CD4-positive, alpha-beta T cell treated with Interferon gamma for 1 hour (primary cell): Measurements from ENCODE around the gene DLEU7.

ENCODE experiments used
- DNase-seq: peaks from one replicate; pipeline ENCODE4 v3.0.0-alpha.2; 2020

The DLEU7 gene

DNA sequence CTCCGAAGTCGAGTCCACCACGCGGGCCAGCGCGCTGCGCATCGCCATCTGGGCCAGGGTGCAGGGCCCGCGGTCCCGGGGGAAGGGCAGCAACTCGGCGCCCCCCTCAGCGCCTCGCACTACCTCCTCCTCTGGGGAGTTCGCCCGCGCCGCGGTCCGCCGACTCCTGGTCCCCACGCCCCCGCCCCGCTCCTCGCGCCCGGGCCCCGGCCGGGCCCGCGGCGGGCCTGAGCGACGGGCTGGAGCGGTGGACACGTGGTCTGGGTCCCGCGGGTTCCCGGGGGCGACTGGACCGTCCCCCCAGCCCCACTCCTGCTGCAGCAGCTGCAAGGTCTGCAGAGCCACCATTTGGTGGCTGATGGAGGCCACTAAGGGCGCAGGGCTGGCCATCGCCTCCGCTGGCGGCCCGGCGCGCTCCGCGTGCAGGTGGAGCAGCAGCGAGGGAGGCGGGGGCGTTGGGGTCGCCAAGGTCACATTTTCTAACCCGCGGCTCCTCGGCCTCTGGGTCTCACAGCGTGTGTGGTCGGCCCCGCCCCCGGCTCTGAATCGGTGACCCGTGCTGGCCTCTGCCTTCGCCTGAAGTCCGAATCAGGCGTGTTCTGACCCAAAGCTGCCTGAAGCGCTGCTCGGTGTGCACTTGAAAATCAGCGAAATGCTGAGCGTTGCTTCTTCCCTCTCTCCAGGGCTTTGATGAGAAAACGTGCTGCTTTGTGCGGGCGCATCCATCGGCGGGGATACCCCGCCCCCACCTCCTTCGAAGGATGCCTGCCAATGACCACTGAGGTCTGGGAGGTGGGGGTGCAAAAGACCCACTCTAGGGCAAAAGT is at the start of gene DLEU7:
DLEU7 (minus strand) TSS at position 436 of the 827 bp plus-strand sequence; CDS start at position 390, 46 bp downstream.
- DNase-seq, result no peak

DNA sequence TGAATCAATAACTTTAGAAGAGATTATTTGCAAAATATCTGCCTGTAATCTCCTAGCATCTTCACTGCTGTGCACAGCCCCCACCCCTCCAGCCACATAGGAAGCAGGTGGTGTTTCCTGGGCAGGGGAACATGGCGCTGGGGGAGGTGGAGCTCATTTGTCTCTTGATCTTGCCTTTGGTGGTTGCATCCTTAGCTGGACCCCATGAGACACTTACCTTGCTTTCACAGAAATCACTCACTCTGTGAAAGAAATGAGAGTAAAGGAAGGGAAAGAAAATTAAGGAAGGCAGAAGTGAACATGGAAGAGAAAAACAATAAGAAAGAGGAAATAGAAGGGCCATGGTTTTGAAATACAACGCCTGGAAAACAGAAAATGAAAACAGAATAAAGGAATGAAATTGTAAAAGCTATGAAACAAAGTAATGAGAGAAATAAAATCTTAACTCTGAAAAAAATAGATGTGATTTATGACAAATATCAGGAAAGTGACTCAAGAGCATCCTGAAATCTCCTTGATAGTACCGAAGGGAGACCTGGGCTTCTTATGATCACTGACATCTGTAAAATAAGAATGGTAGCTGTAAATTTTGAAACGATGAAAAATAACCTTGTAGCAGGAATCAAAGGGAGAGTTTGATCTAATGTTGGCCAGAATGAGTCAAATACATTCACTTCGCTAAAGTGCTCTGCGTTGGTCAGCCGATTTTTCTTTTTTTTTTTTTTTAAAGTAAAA is 48.9 kb upstream of the DLEU7 start:
- peak; percentile 39 for DNase-seq

DNA sequence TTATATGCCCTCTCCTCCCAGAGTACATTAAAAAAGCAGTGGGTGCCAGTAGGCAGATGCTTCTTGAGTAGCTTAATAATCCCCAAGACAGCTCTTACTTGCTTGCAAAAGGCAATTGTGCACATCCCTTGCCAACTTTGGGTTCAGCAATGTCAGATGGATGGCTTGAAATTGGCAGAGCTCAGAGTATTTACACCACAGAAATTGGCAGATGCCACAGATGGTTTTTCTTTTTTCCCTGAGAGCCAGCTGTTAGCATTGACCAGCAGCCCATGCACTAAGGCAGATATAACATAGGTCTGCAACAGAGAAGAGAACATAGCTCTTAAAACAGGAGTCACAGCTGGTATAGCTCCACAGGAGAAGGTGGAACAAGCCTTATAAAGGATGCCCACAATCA is 47.7 kb upstream of the DLEU7 start:
- DNase-seq, result no peak

DNA sequence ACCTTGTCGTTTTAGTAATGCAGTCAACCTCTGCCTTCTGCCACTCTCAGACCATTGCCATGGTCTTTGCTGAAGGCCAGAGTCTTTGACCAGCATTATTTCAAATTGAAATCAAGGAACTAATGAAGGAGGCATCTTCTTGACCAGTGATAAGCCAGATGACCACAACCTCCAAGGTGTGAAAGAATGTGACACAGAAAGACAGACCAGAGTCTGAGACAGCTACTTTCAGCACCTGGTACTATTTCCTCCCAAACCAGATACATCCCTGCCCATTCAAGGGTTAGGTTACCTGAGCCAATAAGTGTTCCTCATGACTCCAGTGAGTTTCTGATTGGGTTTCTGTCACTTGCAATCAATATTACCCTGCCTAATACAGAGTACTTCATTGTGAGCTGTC is 45.8 kb upstream of the DLEU7 start:
- DNase-seq, result no peak

DNA sequence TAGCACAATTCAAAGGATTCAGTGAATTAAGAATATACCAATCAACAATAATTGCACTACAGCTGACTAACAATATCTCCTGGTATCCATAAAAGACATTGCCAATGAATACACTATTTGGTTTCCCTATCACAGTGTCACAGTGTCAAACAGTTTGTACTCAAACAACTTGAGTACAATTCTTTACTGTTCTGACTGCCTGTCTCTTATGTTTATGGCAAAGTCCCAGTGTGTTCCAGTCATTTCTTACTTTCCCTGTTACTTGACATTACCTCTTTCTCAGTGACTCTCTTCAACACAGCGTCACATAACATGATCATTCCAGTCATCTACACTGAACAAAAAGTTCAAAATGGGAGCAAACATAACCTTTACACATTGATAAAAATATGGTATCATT is 44.9 kb upstream of the DLEU7 start:
- DNase-seq, result no peak

DNA sequence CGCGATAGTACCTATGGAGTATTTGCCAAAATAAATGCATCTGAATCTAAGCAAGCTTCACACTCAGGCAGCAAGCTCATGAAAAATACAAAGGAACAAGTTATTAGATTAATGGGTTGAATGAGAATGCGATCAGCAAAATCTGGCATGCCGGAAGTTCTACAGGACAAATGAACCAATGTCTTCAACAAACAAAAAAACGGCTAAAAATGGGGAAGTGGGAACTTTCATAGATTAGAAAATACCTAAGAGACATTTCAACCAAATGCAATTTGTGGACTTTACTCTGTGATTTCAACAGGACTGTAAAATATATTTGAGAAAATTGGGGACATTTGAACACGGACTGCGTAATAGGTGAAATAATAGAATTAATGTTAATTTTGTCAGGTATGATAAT is 43.7 kb upstream of the DLEU7 start:
- DNase-seq, result no peak

DNA sequence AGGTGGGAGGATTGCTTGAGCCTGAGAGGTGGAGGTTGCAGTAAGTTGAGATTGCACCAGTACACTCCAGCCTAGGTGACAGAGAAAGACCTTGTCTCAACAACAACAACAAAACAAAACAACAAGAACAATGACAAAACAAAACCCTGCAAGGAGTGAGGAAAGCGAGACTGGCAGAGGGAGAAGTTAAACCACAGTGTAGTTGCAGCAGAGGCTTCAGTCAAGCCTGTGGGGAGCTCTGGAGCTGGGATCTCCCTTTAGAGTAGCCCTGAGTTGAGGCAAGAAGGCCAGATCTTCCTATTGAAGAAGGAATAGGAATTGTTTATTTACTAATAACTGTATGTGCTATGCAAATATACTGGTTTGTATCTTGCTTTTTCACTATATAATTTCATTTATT is 40.8 kb upstream of the DLEU7 start:
- no peak for DNase-seq

DNA sequence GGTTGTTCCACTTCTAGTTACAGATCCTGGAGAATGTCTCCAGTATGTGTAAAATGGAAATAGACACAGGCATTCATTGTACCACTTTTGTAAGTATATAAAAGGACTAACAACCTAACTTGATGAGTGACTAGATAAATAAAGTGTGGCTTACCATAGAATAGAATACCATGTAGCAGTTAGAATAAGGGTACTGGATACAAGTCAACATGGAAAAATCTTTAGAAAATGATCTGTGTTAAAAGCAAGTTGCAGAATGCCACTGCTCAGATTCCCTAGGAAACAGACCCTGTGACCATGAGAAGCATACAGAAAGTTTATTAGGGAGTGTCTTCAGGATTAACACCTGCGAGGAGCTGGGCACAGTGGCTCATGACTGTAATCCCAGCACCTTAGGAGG is 40.2 kb upstream of the DLEU7 start:
- no peak for DNase-seq

DNA sequence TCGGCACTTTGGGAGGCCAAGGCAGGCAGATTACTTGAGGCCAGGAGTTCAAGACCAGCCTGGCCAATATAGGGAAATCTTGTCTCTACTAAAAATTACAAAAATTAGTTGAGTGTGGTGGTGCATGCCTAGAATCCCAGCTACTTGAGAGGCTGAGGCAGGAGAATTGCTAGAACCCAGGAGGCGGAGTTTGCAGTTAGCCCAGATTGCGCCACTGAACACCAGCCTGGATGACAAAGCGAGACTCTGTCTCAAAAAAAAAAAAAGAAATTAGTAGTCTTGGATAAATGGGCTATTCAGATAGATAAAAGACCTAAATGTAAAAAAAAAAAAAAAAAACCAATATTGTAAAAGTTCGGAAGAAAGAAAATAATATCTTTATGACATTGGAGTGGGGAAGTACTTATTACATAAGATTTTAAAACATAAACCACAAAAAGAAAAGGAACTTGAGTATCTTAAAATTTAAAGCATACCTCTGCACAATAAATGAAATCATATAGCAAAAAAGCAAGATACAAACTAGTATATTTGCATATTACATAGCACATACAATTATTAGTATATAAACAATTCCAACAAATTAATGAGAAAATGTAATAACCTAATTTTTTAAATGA is 39.4 kb upstream of the DLEU7 start:
- DNase-seq, result no peak

DNA sequence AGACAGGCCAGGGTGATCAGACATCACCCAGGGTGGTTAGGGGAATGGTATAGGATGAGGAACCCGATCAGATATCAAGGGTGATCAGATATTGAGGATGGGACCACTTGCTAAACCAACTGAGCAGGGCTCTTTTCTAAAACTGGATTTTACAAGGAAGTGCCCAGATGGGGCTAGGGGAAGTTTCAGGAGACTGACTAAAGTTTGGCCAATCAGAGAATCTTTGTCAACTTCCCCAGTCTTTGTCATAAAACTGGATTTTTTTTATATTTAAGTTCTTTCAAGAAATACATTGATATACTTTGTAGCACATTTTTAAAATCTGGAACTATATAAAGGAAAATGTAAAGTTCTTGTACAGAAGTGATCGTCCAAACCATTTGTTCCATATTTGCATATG is 30.5 kb upstream of the DLEU7 start:
- no peak for DNase-seq

DNA sequence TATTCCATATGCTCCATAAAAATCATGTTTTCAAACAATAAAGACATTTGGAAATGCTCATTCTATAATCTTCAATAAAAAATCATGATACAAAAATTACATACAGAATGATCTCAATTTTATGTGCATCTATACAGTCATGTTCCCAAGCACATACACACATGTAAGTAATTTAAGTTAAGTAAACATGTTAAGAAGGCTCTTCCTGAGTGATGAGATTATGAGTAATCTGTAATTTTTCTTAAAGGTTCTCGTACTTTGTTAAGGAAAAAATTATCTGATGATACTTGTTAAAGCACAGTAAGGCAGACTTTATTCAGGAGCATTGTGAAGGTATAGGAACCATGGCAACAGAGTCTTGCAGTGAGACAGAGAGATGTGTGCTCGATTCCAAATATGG is 30.0 kb upstream of the DLEU7 start:
- no peak for DNase-seq

DNA sequence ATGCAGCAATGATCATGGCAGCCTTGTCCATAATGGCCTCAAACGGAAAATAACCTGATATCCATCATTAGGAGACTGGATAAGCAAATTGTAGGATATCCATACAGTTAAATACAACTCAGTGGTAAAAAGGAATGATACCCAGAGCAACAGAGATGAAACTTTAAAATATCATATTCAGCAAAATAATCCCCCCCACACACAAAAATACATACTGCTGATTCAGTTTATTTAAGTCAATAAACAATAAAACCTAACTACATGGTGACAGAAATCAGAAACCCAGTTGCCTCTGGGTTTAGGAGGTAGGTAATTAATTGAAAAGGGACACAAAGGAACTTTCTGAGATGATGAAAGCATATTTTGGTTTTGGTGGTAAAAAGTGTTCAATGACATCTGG is 27.9 kb upstream of the DLEU7 start:
- no peak for DNase-seq

DNA sequence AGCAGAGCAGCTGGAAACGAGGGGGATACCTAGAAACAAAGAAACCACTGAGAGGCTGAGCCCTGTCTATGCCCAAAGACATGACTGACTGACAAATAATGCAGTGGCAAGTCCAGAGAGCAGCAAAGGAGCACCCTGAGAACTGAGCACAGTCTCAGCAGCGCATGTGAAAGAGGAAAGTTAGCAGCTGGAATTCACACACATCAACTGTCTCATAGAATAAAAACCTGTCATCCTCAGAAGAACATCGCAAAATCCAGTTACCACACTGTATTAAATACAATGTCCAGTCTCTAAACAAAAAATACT is 24.1 kb upstream of the DLEU7 start:
- no peak for DNase-seq

DNA sequence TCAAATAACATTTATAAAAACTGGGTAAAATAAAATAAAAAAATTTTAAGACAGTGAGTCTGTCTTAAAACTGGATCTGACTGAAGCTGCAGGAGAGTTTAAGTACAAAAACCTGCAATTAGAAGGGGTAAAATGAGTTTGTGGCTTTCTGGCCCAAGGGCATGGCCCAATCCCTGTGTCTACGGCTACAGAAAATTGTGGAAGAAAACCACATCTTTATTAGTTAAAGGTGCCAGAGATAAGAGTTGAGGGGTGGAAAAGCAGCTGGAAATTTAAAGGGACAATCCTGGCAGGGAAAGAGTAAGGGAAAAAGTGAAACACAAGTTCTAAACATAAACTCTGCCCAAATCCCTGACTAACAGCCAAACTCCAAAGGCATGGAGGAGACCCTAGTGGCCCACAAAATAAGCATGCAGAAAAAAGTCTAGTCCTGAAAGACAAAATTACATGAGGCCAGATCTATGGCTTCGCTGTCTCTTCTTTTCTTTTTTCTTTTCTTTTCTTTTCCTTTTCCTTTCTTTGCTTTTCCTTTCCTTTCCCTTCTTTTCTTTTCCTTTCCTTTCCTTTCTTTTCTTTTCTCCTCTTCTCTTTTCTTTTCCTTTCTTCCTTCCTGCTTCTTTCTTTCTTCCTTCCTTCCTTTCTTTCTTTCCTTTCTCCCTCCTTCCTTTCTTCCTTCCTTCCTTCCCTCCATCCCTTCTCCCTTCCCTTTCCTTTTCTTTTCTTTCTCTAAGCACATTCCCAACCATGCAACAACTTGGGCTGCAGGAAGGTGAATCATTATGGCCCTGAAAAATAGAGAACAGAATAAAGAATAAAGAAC is 23.5 kb upstream of the DLEU7 start:
- DNase-seq, result no peak

DNA sequence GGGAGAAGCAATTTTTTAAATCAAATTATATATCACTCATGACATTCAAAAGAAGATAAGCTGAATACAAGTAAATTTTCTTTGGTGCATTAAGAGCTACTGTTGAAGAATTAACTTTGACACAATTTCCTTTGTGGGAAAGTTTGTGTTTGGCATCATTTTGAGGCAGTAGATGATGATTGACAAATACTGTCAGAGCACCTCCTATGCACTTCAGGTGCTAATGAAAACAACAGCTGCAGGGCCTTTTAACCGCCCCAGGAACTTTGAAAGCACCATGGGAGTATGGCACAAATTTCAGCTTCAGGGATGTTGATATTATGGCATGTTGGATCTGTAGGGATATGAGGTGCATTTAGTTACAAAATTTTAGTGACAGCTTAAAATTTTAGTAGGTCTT is 21.0 kb upstream of the DLEU7 start:
- no peak for DNase-seq

DNA sequence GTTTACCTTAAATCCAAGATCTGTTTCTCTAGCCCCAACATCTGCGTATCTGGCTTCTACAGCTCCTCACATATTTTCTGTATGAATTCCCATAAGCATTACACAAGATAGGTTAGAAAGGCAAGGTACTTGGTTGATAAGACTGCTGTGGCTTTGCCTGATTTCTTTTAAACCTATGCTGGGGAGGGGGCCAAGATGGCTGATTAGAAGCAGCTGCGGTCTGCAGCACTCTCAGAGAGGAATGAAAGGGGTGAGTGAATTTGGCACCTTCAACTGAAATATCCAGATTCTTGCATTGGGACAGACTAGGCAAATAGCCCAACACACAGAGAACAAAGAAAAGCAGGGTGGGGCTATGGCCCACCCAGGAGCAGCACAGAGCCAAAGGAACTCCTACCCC is 12.2 kb upstream of the DLEU7 start:
- no peak for DNase-seq

DNA sequence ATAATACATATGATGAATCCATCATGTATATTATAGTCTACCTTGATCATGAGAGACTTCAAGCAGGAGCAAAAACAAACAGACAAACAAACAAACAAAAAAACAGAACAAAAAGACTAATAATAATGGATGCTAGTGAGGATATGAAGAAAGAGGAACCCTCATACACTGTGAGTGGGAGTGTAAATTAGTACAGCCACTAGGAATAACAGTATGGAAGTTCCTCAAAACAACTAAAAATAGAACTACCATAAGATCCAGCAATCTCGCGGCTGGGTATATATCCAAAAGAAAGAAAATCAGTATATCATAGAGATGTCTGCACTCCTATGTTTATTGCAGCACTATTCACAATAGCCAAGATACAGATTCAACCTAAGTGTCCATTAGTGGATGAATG is 7.0 kb upstream of the DLEU7 start:
- no peak for DNase-seq

DNA sequence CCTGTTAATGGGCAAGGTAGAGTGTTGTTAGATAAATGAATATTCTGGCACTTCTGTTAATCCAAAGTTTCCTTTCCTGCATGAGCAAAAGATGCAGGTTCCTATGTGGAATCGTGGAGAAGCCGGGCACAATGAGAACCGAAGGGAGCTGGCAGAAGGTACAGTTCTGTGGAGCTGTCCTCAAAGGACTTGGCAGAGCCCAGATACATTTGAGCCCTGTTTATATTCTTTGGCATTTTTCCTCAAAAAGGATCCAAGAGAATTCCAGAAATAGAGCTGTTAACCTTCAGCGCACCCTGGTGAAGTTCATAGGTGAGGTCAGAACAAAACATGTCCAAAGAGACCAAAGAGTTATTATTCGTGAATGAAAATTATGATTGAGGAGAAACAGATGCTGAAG is 4.0 kb upstream of the DLEU7 start:
- no peak for DNase-seq

DNA sequence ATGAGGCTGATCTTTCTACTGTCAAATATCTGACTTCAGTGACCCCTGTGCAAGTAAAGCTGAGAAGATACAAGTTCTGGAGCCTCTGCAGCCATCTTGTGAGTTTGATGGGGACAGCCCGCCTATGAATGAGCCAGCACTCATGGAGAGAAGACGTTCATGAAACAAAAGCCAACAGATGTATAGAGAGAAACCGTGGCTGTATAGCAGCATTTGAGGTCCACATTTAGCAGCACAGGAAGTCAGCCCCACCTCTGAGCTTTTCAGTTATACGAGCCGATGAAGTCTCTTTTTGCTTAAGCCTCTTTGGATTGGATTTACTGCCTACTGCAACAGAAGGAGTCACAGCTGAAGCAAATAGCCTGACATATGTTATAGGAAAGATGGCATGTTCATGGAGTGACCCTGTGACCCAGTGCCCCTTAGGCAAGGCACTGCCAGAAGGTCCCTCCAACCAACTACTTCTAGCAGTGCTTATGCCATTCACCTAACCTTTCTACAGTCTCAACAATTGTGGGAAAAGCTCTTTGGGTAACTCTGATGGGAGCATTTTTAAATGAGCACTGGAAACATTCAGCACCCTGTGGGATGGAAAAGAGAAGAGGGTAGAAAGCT is 3.5 kb upstream of the DLEU7 start:
- DNase-seq, result no peak

DNA sequence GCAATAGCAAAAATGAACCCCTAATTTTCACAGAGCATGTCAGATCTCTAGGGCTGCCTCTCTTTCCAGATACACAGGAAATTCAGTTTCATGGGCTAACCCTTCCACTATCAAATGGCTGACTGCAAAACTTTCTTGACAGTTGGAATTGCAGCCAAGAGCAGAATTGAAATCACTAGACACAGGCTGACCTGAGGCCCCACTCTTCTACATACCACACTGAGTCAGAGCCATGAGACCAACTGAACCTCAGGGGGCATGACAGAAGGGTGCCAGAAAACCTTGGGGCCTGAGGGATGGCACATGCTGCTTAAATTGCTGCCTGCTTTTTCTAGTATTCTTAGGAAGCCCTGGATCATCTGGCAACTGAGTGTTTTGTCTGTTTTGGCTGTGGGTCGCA is 1.7 kb upstream of the DLEU7 start:
- DNase-seq, result no peak

DNA sequence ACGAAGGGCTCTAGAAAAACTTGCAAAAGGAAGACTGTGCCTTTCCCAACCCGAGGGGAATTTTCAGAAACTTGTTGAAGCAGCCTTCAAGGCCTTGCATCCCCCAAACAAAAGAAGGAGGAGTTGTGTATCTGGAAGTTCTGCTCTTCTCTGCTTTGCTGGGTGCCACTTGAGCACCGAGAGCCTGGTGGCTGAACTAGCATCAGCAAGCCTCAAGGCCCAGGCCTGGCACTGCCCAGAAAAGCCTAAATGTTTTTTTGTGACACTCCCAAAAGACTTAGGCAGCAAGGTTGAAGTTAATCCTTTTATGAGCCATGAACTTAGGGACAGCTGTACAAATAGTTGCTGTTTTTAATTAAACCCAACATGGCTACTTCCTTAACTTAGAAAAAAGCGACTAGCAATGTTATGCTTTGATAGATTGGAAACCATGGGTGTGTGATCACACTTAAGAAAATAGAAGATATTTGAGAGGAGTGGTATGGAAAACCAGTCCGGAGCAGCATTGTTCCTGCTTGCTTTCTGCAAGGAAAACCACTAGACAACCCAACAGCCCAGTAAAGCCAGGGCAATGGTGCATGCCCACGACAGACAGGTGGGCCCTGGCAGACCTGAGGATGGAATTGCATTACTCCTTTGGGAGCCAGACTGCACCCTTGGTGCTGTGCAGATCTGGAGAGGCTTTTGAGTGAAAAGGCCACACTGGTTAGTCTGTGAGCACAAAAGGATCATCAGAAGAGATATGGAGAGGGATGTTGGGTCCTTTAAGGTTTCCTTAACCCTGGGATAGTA is 788 bp upstream of the DLEU7 start:
- no peak for DNase-seq

DNA sequence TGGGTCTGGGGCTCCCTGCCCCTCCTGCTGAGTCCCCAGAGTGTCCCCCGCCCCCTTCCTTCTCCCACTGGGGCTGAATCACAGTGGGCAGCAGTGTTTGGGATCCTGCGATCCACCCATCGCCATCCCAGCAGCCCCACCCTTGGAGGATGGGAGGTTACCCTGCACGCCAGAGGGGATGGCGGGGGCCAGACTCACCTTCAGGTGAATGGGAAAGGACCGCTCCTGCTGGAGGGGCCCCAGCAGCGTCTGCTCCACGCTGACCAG is 569 bp downstream of the DLEU7 start:
- no peak for DNase-seq
